NB4 (cell line): ENCODE measurements around the gene PRUNE2.

Experiments
- CTCF ChIP-seq: IDR thresholded peaks from one replicate; pipeline ENCODE4 v1.5.1; 2012; ENCODE audit warnings: low read depth, low read length
- MYC ChIP-seq: IDR thresholded peaks from 2 replicates; pipeline ENCODE4 v1.6.1; 2011; ENCODE audit warnings: low read depth, low read length
- POLR2A ChIP-seq: IDR thresholded peaks from 2 replicates; pipeline ENCODE4 v1.6.1; 2011; ENCODE audit warnings: mild to moderate bottlenecking; ENCODE audit not compliant: insufficient read length; ENCODE audit errors: extremely low read depth

- no peak for TF ChIP-seq CTCF
- TF ChIP-seq POLR2A: no peak
- TF ChIP-seq MYC: no peak
Observed at GRCh38 chr9:76594764-76595424, 311.0 kb downstream of the PRUNE2 start.
